SK-N-SH treated with all-trans-retinoic acid at 6 μM for 48 hours (cell line): Measurements from ENCODE around the gene RTN1.

Source experiments
- ATAC-seq: fragments of 200-7000 bp; cut with Tn5 transposase; 3 replicates; pipeline ENCODE4 v1.9.1; 2020; ENCODE audit warnings: mild to moderate bottlenecking, moderate library complexity
- ARNTL ChIP-seq: fragments of 450-650 bp; formaldehyde crosslinking; IDR thresholded peaks from 2 replicates; pipeline ENCODE4 v1.5.0; 2020; ENCODE audit warnings: low read depth, mild to moderate bottlenecking, moderate library complexity, borderline replicate concordance
- BACH2 ChIP-seq: fragments of 250-450 bp; sonication (Bioruptor Pico); IDR thresholded peaks from 2 replicates; pipeline ENCODE4 v1.9.0; 2021; ENCODE audit warnings: mild to moderate bottlenecking, borderline replicate concordance
- CREB5 ChIP-seq: fragments of 250-450 bp; sonication (Bioruptor Pico); IDR thresholded peaks from 2 replicates; pipeline ENCODE4 v1.5.1; 2020; ENCODE audit warnings: low read depth, mild to moderate bottlenecking, moderate library complexity
- CSDC2 ChIP-seq: fragments of 250-450 bp; sonication (Bioruptor Pico); IDR thresholded peaks from 2 replicates; pipeline ENCODE4 v1.5.0; 2020; ENCODE audit warnings: mild to moderate bottlenecking, moderate library complexity
- ESRRG ChIP-seq: fragments of 250-450 bp; sonication (Bioruptor Pico); IDR thresholded peaks from 2 replicates; pipeline ENCODE4 v1.6.1; 2021; ENCODE audit warnings: mild to moderate bottlenecking
- OSR1 ChIP-seq: fragments of 250-450 bp; sonication (Bioruptor Pico); IDR thresholded peaks from 2 replicates; pipeline ENCODE4 v1.8.0; 2022; ENCODE audit warnings: moderate library complexity, mild to moderate bottlenecking, inconsistent platforms
- PPARA ChIP-seq: fragments of 250-450 bp; sonication (Bioruptor Pico); IDR thresholded peaks from 2 replicates; pipeline ENCODE4 v1.5.0; 2020; ENCODE audit warnings: mild to moderate bottlenecking, borderline replicate concordance
- RARB ChIP-seq: fragments of 250-450 bp; sonication (Bioruptor Pico); IDR thresholded peaks from 2 replicates; pipeline ENCODE4 v1.8.0; 2021; ENCODE audit warnings: mild to moderate bottlenecking, moderate library complexity
- SNAI2 ChIP-seq: fragments of 250-450 bp; sonication (Bioruptor Pico); IDR thresholded peaks from 2 replicates; pipeline ENCODE4 v1.5.0; 2020; ENCODE audit warnings: mild to moderate bottlenecking, moderate library complexity
- TCF4 ChIP-seq: fragments of 250-450 bp; sonication (Bioruptor Pico); IDR thresholded peaks from 2 replicates; pipeline ENCODE4 v1.8.0; 2021; ENCODE audit warnings: mild to moderate bottlenecking, moderate library complexity, borderline replicate concordance
- TOX ChIP-seq: fragments of 250-450 bp; sonication (Bioruptor Pico); IDR thresholded peaks from 2 replicates; pipeline ENCODE4 v1.8.0; 2021; ENCODE audit warnings: mild to moderate bottlenecking, moderate library complexity, borderline replicate concordance
- TSHZ2 ChIP-seq: fragments of 250-450 bp; sonication (Bioruptor Pico); IDR thresholded peaks from 2 replicates; pipeline ENCODE4 v1.5.0; 2020; ENCODE audit warnings: mild to moderate bottlenecking, moderate library complexity
- ZC3H10 ChIP-seq: fragments of 250-450 bp; sonication (Bioruptor Pico); IDR thresholded peaks from 2 replicates; pipeline ENCODE4 v1.5.1; 2021; ENCODE audit warnings: mild to moderate bottlenecking, moderate library complexity
- ZFP30 ChIP-seq: fragments of 450-650 bp; formaldehyde crosslinking; IDR thresholded peaks from 2 replicates; pipeline ENCODE4 v1.5.0; 2022; ENCODE audit warnings: mild to moderate bottlenecking, moderate library complexity
- ZNF565 ChIP-seq: fragments of 450-650 bp; formaldehyde crosslinking; conservative IDR thresholded peaks from 2 replicates; pipeline ENCODE4 v1.5.0; 2020; ENCODE audit warnings: low read depth, mild to moderate bottlenecking, moderate library complexity
- ZNF70 ChIP-seq: fragments of 450-650 bp; formaldehyde crosslinking; IDR thresholded peaks from 2 replicates; pipeline ENCODE4 v1.5.0; 2020; ENCODE audit warnings: mild to moderate bottlenecking, moderate library complexity
- ZNF8 ChIP-seq: fragments of 450-650 bp; formaldehyde crosslinking; IDR thresholded peaks from 2 replicates; pipeline ENCODE4 v1.5.0; 2020; ENCODE audit warnings: mild to moderate bottlenecking, moderate library complexity
- TF ChIP-seq, protein P1 (sequence below): fragments of 250-450 bp; sonication (Bioruptor Pico); IDR thresholded peaks from 2 replicates; pipeline ENCODE4 v1.5.1; 2021; ENCODE audit warnings: mild to moderate bottlenecking, moderate library complexity

The RTN1 gene

DNA sequence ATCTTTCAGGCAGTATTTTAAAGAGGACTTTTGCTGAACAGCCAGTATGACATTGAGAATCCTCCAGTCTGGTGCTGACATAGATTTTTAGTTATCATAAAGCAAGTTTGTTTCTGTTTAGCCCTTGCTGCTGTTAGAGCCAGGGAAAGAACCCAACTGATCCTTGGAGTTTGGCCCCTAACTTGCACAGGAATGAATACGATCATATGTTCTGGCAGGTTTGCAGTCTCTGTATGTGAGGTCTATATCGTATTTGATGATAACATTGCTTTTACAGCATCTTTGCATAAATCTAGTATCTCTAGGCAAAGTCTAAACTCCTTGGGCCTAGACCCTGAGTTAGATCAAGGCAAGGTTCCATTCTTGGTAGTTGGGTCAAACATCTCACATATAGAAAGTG is 289.7 kb downstream of the RTN1 start:
- ATAC-seq: no peak
- TF ChIP-seq ZNF565 (CRISPR knock-in tag) (no peak), OSR1 (CRISPR knock-in tag) (no peak), SNAI2 (CRISPR knock-in tag) (no peak), ZNF70 (CRISPR knock-in tag) (no peak), PPARA (CRISPR knock-in tag) (no peak), TSHZ2 (CRISPR knock-in tag) (no peak), BACH2 (no peak), ZC3H10 (CRISPR knock-in tag) (no peak), CREB5 (CRISPR knock-in tag) (no peak), ARNTL (CRISPR knock-in tag) (no peak), RARB (no peak), TOX (no peak), ESRRG (CRISPR knock-in tag) (no peak)

- TF ChIP-seq ZNF70 (CRISPR knock-in tag): peak; percentile 89
- no peak for TF ChIP-seq ZC3H10 (CRISPR knock-in tag)
- TF ChIP-seq TSHZ2 (CRISPR knock-in tag): no peak
- TF ChIP-seq, protein P1, sequence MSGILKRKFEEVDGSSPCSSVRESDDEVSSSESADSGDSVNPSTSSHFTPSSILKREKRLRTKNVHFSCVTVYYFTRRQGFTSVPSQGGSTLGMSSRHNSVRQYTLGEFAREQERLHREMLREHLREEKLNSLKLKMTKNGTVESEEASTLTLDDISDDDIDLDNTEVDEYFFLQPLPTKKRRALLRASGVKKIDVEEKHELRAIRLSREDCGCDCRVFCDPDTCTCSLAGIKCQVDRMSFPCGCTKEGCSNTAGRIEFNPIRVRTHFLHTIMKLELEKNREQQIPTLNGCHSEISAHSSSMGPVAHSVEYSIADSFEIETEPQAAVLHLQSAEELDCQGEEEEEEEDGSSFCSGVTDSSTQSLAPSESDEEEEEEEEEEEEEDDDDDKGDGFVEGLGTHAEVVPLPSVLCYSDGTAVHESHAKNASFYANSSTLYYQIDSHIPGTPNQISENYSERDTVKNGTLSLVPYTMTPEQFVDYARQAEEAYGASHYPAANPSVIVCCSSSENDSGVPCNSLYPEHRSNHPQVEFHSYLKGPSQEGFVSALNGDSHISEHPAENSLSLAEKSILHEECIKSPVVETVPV (CRISPR knock-in tag): no peak
- no peak for TF ChIP-seq TOX
- TF ChIP-seq CSDC2 (CRISPR knock-in tag): no peak
- peak; percentile 100 for ATAC-seq
Observed at GRCh38 chr14:59576332-59577294, 294.0 kb downstream of the RTN1 start, which contains the start of gene CCDC175. CCDC175 (minus strand) TSS chr14:59576812; CDS start chr14:59576775, 37 bp downstream.

GRCh38 chr14:59570122-59570521 is 300.5 kb downstream of the RTN1 start:
- TF ChIP-seq CREB5 (CRISPR knock-in tag): no peak
- TF ChIP-seq ZC3H10 (CRISPR knock-in tag): no peak
- no peak for TF ChIP-seq ZFP30 (CRISPR knock-in tag)
- no peak for TF ChIP-seq TCF4
- TF ChIP-seq ZNF565 (CRISPR knock-in tag): no peak
- TF ChIP-seq ZNF8 (CRISPR knock-in tag): no peak
- TF ChIP-seq OSR1 (CRISPR knock-in tag): no peak
- TF ChIP-seq ZNF70 (CRISPR knock-in tag): no peak
- no peak for ATAC-seq
